ENCODE results near the gene TWIST1. TPM values are rescaled to one million over a fixed set of nuclear protein-coding genes. Genes with fewer than 3 reads are reported as not detected.

Gene TWIST1
- 1 to 10 TPM; 3.8 to 7.8 (median 5.0) TPM for total RNA-seq

DNA sequence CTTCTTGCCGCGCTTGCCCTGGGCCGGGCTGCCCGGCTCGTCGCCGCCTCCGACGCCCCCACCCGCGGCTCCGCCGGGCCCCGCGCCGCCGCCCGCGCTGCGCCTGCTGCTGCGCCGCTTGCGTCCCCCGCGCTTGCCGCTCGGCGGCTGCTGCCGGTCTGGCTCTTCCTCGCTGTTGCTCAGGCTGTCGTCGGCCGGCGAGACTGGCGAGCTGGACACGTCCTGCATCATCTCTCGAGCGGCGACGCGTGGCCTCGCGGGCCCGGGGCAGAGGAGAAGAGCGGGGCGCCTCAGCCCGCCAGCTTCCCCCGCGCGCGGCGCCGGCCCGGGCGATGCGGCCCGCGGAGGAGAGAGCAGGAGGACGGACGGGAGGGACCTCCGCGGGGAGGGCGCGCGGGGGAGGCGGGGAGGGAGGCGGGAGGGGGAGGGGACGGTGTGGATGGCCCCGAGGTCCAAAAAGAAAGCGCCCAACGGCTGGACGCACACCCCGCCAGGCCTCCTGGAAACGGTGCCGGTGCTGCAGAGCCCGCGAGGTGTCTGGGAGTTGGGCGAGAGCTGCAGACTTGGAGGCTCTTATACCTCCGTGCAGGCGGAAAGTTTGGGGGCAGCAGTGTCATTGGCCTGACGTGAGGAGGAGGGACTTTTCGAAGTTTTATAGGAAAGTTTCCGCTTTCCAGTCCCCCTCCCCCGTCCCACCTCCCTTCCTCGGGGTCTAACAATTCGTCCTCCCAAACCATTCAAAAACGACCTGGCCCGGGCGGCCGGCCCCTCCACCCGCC lies at the start of gene TWIST1:
Gene TWIST1 (minus strand): TSS at position 546 of the 779 bp plus-strand sequence. CDS start 315 bp downstream, at position 231.
- 2 to 3% methylated on average over 13 to 21 of the region's 91 CpGs for WGBS, 2 donors
- TF ChIP-seq POLR2A (IDR thresholded peaks at IDR 0.05): no peak
- TF ChIP-seq, protein P1, sequence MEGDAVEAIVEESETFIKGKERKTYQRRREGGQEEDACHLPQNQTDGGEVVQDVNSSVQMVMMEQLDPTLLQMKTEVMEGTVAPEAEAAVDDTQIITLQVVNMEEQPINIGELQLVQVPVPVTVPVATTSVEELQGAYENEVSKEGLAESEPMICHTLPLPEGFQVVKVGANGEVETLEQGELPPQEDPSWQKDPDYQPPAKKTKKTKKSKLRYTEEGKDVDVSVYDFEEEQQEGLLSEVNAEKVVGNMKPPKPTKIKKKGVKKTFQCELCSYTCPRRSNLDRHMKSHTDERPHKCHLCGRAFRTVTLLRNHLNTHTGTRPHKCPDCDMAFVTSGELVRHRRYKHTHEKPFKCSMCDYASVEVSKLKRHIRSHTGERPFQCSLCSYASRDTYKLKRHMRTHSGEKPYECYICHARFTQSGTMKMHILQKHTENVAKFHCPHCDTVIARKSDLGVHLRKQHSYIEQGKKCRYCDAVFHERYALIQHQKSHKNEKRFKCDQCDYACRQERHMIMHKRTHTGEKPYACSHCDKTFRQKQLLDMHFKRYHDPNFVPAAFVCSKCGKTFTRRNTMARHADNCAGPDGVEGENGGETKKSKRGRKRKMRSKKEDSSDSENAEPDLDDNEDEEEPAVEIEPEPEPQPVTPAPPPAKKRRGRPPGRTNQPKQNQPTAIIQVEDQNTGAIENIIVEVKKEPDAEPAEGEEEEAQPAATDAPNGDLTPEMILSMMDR (IDR thresholded peaks at IDR 0.05): no peak
- no peaks in the 10 kb centered on the region for H3K36me3 ChIP-seq
- H3K9me3 ChIP-seq: no peaks in the 10 kb centered on the region
- H3K27me3 ChIP-seq: peaks cover 67% of the 10 kb centered on the region
- intact Hi-C loops (cut with DNase I): no loop called here
- DNase-seq: peak in 1 of 2 donors; percentile 12
- H3K4me1 ChIP-seq: peaks cover 20 to 33% of the 10 kb centered on the region in 2 donors
- H3K4me3 ChIP-seq (replicated peaks in 1 of 3): peak within 1 kb of the TSS in 2 of 3 donors; percentile 18 to 44
- H3K27ac ChIP-seq: peak within 1 kb of the TSS in 2 of 3 donors; percentile 14 to 20

DNA sequence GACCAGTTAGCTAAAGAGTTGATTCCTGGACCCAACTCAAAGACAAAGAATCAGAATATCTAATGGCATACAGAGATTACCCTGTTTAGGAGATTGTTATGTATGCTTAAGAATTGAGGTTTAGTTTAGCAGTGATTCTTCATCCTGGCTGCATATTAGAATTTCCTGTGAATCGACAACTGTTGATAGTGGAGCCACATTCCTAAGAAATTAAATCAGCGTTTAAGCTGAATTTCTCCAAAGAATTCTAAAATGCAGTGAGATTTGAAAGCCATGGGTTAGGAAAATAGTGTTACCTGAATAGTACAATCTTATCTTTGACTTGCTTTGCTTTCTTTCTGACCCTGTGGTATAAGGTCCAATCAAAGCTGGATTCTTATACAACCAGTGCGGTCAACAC lies 44.2 kb upstream of the TWIST1 start:
- no peak overlapping the region for H3K27ac ChIP-seq
- H3K4me1 ChIP-seq: no peaks in the 10 kb centered on the region
- intact Hi-C loops (cut with DNase I): no loop called here
- TF ChIP-seq POLR2A (IDR thresholded peaks at IDR 0.05): no peak
- TF ChIP-seq, protein P1 (IDR thresholded peaks at IDR 0.05): no peak
- no peaks in the 10 kb centered on the region for H3K9me3 ChIP-seq
- H3K4me3 ChIP-seq (replicated peaks in 1 of 3): no peak overlapping the region
- WGBS, 2 donors: 75 to 79% methylated on average over 3 of the region's 3 CpGs
- no peaks in the 10 kb centered on the region for H3K36me3 ChIP-seq
- no peaks in the 10 kb centered on the region for H3K27me3 ChIP-seq
- DNase-seq: no peak

DNA sequence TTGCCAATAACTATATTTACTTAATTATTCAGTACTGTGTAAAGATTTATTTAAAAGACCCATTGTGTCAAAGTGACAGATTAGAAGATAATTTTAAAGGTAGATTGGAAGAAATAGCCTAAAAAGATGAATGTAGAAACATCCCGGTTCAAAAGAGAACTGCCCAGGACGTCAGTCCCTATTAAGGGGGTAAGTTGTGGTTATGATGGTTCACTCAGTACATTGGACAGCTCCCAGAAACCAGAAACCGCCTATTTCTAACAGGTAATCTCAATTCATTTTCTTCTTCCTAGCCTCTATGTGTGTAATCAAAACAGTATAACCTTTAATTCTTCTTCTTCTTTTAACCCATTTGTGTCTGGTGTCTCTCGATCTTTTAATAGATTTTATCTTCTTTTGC lies 29.3 kb upstream of the TWIST1 start:
- peaks cover 14% of the 10 kb centered on the region for H3K27me3 ChIP-seq

DNA sequence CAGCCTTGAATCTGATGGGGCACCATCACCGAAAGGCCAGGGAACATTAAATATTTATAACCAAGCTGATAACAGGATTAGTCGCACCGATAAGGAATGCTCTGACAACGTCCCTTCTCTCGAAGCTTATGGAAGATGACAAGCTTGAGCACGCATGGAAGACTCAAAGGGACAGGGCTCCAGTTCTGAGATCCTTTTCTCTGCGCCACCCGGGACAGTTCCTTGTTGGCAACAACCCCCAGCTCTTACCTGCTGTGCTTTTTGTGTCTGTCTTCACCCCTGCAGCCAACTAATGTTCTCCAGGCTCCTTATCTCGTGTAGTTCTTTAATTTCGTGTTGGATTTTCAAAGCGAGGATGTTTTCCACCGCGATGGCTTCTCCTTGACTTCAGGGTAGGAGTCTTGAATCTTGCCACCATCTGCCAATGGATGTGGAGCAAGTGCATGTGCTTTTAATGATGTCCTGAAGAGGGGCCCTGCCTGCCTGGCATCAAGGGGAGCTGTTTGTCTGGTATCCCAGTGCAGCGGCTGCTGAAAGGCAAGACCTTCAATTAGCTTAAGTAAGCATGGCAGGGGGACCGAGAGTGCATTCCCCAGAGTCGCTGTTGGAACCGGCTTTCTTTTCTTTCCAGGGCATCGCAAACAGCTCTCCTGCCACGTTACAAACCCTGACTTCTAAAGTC lies 28.1 kb upstream of the TWIST1 start:
- H3K4me1 ChIP-seq: peaks cover 6 to 10% of the 10 kb centered on the region in 2 donors
- 4 to 6% methylated on average over 17 to 19 of the region's 19 CpGs for WGBS, 2 donors
- no peak for DNase-seq
- no peaks in the 10 kb centered on the region for H3K36me3 ChIP-seq
- H3K27me3 ChIP-seq: peaks cover 14% of the 10 kb centered on the region
- no peaks in the 10 kb centered on the region for H3K9me3 ChIP-seq
- TF ChIP-seq POLR2A (IDR thresholded peaks at IDR 0.05): no peak
- TF ChIP-seq, protein P1 (IDR thresholded peaks at IDR 0.05): no peak
- H3K27ac ChIP-seq: no peak overlapping the region
- intact Hi-C loops (cut with DNase I): no loop called here
- H3K4me3 ChIP-seq (replicated peaks in 1 of 3): no peak overlapping the region

More for the DNA sequence above, 29.3 kb upstream of the TWIST1 start:
- no peak for DNase-seq
- H3K36me3 ChIP-seq: no peaks in the 10 kb centered on the region
- TF ChIP-seq, protein P1 (IDR thresholded peaks at IDR 0.05): no peak
- TF ChIP-seq POLR2A (IDR thresholded peaks at IDR 0.05): no peak
- H3K9me3 ChIP-seq: no peaks in the 10 kb centered on the region
- H3K4me1 ChIP-seq: peaks cover 6 to 10% of the 10 kb centered on the region in 2 donors
- WGBS, 2 donors: 4 to 5% methylated on average over 4 of the region's 4 CpGs
- intact Hi-C loops (cut with DNase I): no loop called here
- H3K4me3 ChIP-seq (replicated peaks in 1 of 3): no peak overlapping the region
- H3K27ac ChIP-seq: no peak overlapping the region

Measured in thyroid gland (tissue), 4 donors.